Uterus (tissue), 2 donors: ENCODE data around the gene FRMD8.

Source experiments
- POLR2A ChIP-seq, 2 donors: fragments of 450-650 bp; IDR thresholded peaks; one replicate each; pipeline ENCODE4 v1.6.1; 2016; ENCODE audit warnings: antibody characterized with exemption in 2 of 2, mild to moderate bottlenecking in 1 of 2, moderate library complexity in 1 of 2
- TF ChIP-seq, protein P1 (sequence below), 4 experiments: fragments of 200-600 bp in 2 of 4; fragments of 450-650 bp in 2 of 4; sonication (generic) in 2 of 4; IDR thresholded peaks; one replicate each; pipeline ENCODE4 v1.5.1; 2016 to 2019; ENCODE audit warnings: antibody characterized with exemption in 4 of 4, mild to moderate bottlenecking in 2 of 4, moderate library complexity in 1 of 4

DNA sequence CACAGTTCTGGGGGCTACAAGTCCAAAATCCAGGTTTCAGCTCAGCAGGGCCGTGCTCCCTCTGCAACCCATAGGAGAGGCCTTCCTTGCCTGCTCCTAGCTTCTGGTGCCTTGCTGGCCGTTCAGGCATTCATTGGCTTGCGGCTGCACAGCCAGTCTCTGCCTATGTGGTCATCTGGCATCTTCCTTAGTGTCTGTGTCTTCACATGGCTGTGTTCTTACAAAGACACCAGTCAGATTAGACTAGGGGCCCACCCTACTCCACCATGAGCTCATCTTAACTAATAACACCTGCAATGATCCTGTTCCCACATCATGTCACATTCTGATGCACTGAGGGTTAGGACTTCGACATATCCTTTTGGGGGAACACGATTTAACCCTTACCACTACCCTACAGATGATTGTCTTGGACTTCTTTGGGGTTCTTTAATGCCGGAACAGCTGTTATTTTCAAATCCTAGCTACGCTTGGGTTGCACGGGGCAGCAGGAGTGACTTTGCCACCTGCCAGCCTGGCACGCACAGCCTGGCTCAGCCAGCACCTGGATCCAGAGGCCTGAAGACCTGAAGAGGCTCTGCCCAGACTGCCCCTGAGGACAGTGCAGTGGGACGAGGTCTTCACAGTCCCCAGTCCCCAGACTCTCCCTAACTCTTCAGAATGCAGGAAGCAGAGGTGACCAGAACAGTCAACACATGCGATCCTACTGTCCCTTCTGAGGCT lies 28.5 kb downstream of the FRMD8 start:
- TF ChIP-seq, protein P1, sequence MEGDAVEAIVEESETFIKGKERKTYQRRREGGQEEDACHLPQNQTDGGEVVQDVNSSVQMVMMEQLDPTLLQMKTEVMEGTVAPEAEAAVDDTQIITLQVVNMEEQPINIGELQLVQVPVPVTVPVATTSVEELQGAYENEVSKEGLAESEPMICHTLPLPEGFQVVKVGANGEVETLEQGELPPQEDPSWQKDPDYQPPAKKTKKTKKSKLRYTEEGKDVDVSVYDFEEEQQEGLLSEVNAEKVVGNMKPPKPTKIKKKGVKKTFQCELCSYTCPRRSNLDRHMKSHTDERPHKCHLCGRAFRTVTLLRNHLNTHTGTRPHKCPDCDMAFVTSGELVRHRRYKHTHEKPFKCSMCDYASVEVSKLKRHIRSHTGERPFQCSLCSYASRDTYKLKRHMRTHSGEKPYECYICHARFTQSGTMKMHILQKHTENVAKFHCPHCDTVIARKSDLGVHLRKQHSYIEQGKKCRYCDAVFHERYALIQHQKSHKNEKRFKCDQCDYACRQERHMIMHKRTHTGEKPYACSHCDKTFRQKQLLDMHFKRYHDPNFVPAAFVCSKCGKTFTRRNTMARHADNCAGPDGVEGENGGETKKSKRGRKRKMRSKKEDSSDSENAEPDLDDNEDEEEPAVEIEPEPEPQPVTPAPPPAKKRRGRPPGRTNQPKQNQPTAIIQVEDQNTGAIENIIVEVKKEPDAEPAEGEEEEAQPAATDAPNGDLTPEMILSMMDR (IDR thresholded peaks at IDR 0.05) = no peak
- TF ChIP-seq POLR2A (IDR thresholded peaks at IDR 0.05) = no peak
